ENCODE data around the gene TFB2M.

The TFB2M gene

DNA sequence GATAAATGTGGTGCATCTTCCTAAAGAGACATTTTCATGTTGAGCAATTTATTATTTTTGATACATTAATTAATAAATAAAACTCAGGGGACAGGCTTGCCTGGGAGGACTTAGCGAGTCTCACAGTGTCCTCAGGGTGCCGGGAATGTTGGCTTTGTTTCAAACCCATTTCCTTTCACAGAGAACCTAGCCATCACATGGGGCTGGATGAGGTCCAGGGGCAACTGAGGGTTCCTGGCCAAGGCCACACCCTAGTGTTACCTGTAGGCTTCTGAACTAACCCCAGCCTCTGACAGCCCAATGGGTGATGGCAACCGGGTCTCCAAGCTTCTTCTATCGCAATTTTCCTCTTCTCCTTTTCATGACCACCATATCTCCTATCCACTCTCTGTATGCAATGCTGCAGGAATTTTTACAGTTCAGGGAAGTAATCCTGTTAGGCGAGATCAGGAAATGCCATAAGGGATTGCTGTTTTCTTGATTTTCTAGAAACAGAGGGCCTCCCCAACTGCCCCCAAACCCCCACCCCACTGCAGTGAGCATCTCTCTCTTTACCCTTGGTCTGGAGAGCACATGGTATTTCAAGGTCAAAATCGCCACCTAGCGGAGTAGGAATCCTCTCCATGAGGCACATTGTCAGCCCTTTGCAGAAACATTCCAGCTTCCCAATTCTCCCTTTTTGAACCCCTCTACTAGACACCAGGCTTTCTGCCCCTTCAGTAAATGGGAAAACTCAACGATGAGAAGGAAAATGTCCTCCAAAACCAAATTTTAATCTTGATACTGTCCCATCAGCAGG is 36.9 kb downstream of the TFB2M start:
- no peak overlapping the region for H3K27ac ChIP-seq
- TF ChIP-seq ZFX (IDR thresholded peaks at IDR 0.05) = no peak

- H3K27ac ChIP-seq = no peak overlapping the region
- TF ChIP-seq, protein P1, sequence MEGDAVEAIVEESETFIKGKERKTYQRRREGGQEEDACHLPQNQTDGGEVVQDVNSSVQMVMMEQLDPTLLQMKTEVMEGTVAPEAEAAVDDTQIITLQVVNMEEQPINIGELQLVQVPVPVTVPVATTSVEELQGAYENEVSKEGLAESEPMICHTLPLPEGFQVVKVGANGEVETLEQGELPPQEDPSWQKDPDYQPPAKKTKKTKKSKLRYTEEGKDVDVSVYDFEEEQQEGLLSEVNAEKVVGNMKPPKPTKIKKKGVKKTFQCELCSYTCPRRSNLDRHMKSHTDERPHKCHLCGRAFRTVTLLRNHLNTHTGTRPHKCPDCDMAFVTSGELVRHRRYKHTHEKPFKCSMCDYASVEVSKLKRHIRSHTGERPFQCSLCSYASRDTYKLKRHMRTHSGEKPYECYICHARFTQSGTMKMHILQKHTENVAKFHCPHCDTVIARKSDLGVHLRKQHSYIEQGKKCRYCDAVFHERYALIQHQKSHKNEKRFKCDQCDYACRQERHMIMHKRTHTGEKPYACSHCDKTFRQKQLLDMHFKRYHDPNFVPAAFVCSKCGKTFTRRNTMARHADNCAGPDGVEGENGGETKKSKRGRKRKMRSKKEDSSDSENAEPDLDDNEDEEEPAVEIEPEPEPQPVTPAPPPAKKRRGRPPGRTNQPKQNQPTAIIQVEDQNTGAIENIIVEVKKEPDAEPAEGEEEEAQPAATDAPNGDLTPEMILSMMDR (conservative IDR thresholded peaks at IDR 0.05) = no peak
- no peak for TF ChIP-seq ZFX (IDR thresholded peaks at IDR 0.05)
These were observed 38.5 kb downstream of the TFB2M start for GRCh38 chr1:246527402-246528088.

GRCh38 chr1:246526915-246527314 is 39.1 kb downstream of the TFB2M start:
- no peak overlapping the region for H3K27ac ChIP-seq
- no peak for TF ChIP-seq ZFX (IDR thresholded peaks at IDR 0.05)
- TF ChIP-seq, protein P1 (conservative IDR thresholded peaks at IDR 0.05) = no peak

DNA sequence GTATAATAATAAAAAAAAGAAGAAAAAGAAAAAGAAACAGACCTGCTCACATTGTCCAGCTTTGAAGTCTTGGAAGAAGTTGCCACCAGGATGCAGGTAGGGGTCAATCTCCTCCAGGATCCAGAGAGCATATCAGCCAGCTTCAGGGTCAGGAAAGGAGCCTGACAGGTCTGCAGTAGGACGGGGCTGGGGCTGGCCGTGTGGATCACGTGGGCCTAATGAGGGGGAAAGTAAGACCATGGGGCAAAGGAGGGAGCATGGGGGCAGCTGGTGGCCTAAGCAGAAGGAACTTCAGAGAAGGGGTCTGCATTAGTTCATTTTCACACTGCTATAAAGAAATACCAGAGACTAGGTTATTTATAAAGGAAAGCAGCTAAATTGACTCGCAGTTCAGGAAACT is 39.7 kb downstream of the TFB2M start:
- TF ChIP-seq, protein P1 (conservative IDR thresholded peaks at IDR 0.05) = no peak
- TF ChIP-seq ZFX (IDR thresholded peaks at IDR 0.05) = no peak

GRCh38 chr1:246519514-246519913 is 46.5 kb downstream of the TFB2M start:
- TF ChIP-seq ZFX (IDR thresholded peaks at IDR 0.05) = no peak
- TF ChIP-seq, protein P1 (conservative IDR thresholded peaks at IDR 0.05) = no peak
- no peak overlapping the region for H3K27ac ChIP-seq

More for the DNA sequence above, 39.7 kb downstream of the TFB2M start:
- H3K27ac ChIP-seq = no peak overlapping the region

DNA sequence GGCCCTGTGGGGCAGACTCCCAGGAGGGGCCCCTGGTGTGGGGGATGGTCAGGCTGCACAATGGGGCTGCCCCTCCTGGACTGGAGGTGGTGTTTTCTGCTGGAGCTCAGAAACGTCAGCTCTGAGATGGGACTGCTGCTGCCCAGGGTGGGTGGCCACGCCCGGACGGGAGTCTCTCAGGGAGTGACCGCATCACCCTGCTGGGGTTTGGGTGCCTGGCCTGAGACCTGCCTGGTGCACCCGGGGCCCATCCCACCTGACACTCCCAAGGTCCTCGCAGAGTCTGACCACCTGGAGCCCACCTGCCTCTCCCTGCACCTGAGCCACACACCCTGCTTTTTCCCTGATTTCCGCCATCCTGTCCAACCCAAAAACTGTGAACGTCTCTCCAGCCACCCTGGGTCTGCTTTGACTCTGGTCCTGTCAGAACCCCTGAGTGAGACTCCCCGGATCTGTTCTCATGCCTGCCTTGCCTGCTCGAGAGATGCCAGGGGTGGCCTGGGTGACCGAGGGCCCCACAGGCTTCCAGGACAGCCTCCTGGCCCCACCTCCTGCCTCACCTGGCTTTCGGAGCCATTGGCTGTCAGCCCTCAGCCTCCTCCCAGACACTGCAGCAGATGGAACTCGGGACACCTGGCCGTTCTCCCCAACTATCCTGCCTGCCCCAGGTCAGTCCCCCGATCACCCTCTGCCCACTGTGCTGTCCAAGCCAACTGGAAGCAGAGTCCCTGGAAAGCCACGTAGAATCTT is 47.4 kb downstream of the TFB2M start:
- H3K27ac ChIP-seq = no peak overlapping the region
- TF ChIP-seq, protein P1 (conservative IDR thresholded peaks at IDR 0.05) = no peak
- TF ChIP-seq ZFX (IDR thresholded peaks at IDR 0.05) = no peak

GRCh38 chr1:246517391-246517790 is 48.7 kb downstream of the TFB2M start:
- TF ChIP-seq ZFX (IDR thresholded peaks at IDR 0.05) = no peak
- TF ChIP-seq, protein P1 (conservative IDR thresholded peaks at IDR 0.05) = no peak
- no peak overlapping the region for H3K27ac ChIP-seq

All from C4-2B (cell line).